GM19328 (cell line): Measurements from ENCODE around the gene NFYC.

Experiments
- ATAC-seq: cut with Tn5 transposase; IDR thresholded peaks from one replicate; pipeline ENCODE4 v1.9.1; 2021; ENCODE audit warnings: mild to moderate bottlenecking, moderate library complexity; ENCODE audit not compliant: unreplicated experiment

NFYC gene

GRCh38 chr1:40756523-40756922 is 65.0 kb downstream of the NFYC start:
- ATAC-seq, result no peak

- ATAC-seq, result no peak
Observed at GRCh38 chr1:40757084-40757483, 65.6 kb downstream of the NFYC start.

GRCh38 chr1:40758004-40758403 is 66.5 kb downstream of the NFYC start:
- ATAC-seq, result no peak

- ATAC-seq, result no peak
Observed at GRCh38 chr1:40758578-40759343, 67.3 kb downstream of the NFYC start.

GRCh38 chr1:40760984-40761383 is 69.5 kb downstream of the NFYC start:
- ATAC-seq, result no peak

- no peak for ATAC-seq
Observed at GRCh38 chr1:40762144-40762923, 70.8 kb downstream of the NFYC start.

- no peak for ATAC-seq
Observed at GRCh38 chr1:40763742-40764532, 72.4 kb downstream of the NFYC start.

- no peak for ATAC-seq
Observed at GRCh38 chr1:40764981-40765380, 73.5 kb downstream of the NFYC start.

GRCh38 chr1:40766017-40766416 is 74.5 kb downstream of the NFYC start:
- no peak for ATAC-seq

GRCh38 chr1:40766560-40766959 is 75.1 kb downstream of the NFYC start:
- ATAC-seq, result no peak

GRCh38 chr1:40768146-40768990 is 76.9 kb downstream of the NFYC start:
- no peak for ATAC-seq

GRCh38 chr1:40769815-40770214 is 78.3 kb downstream of the NFYC start:
- no peak for ATAC-seq

GRCh38 chr1:40770296-40771070 is 79.0 kb downstream of the NFYC start:
- ATAC-seq, result no peak

- no peak for ATAC-seq
Observed at GRCh38 chr1:40772146-40772955, 80.8 kb downstream of the NFYC start.

GRCh38 chr1:40773748-40774265 is 82.3 kb downstream of the NFYC start:
- no peak for ATAC-seq

GRCh38 chr1:40774266-40774998 is 82.9 kb downstream of the NFYC start:
- ATAC-seq, result no peak

- ATAC-seq, result no peak
Observed at GRCh38 chr1:40776236-40777072, 85.0 kb downstream of the NFYC start.
